Stimulated activated naive B cell treated with anti-CD40 and anti-IgM and Interleukin-4, amounts not matched to agents 10 μg/mL and 1 μg/mL and 100 μg/mL, for 72 hours (primary cell): ENCODE results near the gene SETD3.

ENCODE experiments used
- ATAC-seq, 2 donors: fragments of 150-1000 bp; cut with Tn5 transposase; replicated peaks; 2 replicates each; pipeline ENCODE4 v1.10.0; 2021; ENCODE audit warnings: moderate library complexity in 1 of 2
- DNase-seq: peaks from one replicate; pipeline ENCODE4 v3.0.0; 2021
- H3K27ac Mint-ChIP-seq: one replicate; pipeline ENCODE4 v1.8.0; 2022; ENCODE audit warnings: mild to moderate bottlenecking, mixed read lengths
- H3K27me3 Mint-ChIP-seq, 2 donors: one replicate each; pipeline ENCODE4 v1.8.0; 2022; ENCODE audit warnings: mixed read lengths in 2 of 2
- H3K36me3 Mint-ChIP-seq, 2 donors: one replicate each; pipeline ENCODE4 v1.8.0; 2022; ENCODE audit warnings: mixed read lengths in 2 of 2, mild to moderate bottlenecking in 1 of 2
- H3K4me1 Mint-ChIP-seq, 2 donors: one replicate each; pipeline ENCODE4 v1.8.0; 2022; ENCODE audit warnings: mixed read lengths in 2 of 2, mild to moderate bottlenecking in 1 of 2
- H3K4me3 Mint-ChIP-seq, 2 donors: one replicate each; pipeline ENCODE4 v1.8.0; 2022; ENCODE audit warnings: mild to moderate bottlenecking in 2 of 2, mixed read lengths in 2 of 2, moderate library complexity in 1 of 2
- H3K9me3 Mint-ChIP-seq, 2 donors: one replicate each; pipeline ENCODE4 v1.8.0; 2022; ENCODE audit warnings: mixed read lengths in 2 of 2, mild to moderate bottlenecking in 1 of 2

The SETD3 gene

GRCh38 chr14:99441918-99442317 is 38.7 kb downstream of the SETD3 start:
- no peak for DNase-seq
- peaks cover 45 to 71% of the 10 kb centered on the region in 2 donors for H3K36me3 Mint-ChIP-seq
- no peaks in the 10 kb centered on the region for H3K27me3 Mint-ChIP-seq
- ATAC-seq: peak; percentile 77 to 91
- peaks cover 25 to 28% of the 10 kb centered on the region in 2 donors for H3K4me1 Mint-ChIP-seq
- no peak overlapping the region for H3K4me3 Mint-ChIP-seq
- peaks cover 0 to 3% of the 10 kb centered on the region in 2 donors for H3K9me3 Mint-ChIP-seq
- peak overlapping the region; percentile 63 for H3K27ac Mint-ChIP-seq

DNA sequence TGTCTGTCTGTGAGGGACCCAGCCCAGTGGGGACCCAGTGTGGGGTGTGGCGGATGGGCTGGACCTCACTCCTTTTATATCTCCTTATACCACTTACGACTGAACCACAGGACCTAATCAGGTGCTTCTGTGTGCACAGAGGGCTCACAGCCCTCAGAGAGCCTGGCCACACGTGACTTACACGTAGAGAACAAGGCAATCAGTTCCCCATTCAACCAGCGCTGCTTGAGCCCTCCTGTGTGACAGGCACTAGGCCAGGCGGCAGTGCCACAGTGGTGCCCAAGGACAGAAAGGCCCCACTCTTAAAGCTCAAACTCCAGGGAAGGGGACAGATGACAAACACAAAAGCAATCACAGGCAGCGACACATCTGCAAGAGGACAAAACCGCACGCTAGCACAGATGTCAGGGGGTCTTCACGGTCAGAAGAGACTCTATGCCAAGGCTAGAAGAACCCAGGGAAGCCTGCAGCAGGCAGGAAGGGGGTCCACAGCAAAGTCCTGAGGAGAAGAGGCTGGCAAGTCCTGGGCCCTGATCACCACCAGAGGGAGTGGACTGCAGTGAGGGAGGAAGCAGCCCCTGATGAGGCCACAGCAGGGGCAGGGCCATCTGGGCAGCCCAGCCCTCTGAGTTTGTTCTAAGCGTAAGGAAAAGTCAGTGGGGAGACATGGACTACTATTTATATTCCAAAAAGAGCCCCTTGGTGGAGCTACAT is 39.3 kb downstream of the SETD3 start:
- peak overlapping the region in 1 of 2 donors; percentile 49 for H3K4me3 Mint-ChIP-seq
- ATAC-seq (peak in 1 of 2 donors; percentile 62), DNase-seq (no peak)
- H3K4me1 Mint-ChIP-seq: peaks cover 28 to 31% of the 10 kb centered on the region in 2 donors
- H3K9me3 Mint-ChIP-seq: peaks cover 0 to 3% of the 10 kb centered on the region in 2 donors
- no peaks in the 10 kb centered on the region for H3K27me3 Mint-ChIP-seq
- peaks cover 44 to 70% of the 10 kb centered on the region in 2 donors for H3K36me3 Mint-ChIP-seq
- H3K27ac Mint-ChIP-seq: peak overlapping the region; percentile 68

- peaks cover 0 to 3% of the 10 kb centered on the region in 2 donors for H3K9me3 Mint-ChIP-seq
- H3K4me3 Mint-ChIP-seq: no peak overlapping the region
- peaks cover 32 to 34% of the 10 kb centered on the region in 2 donors for H3K4me1 Mint-ChIP-seq
- ATAC-seq (no peak), DNase-seq (no peak)
- H3K27me3 Mint-ChIP-seq: no peaks in the 10 kb centered on the region
- no peak overlapping the region for H3K27ac Mint-ChIP-seq
- peaks cover 47 to 74% of the 10 kb centered on the region in 2 donors for H3K36me3 Mint-ChIP-seq
Observed at GRCh38 chr14:99440278-99440677, 40.4 kb downstream of the SETD3 start.

DNA sequence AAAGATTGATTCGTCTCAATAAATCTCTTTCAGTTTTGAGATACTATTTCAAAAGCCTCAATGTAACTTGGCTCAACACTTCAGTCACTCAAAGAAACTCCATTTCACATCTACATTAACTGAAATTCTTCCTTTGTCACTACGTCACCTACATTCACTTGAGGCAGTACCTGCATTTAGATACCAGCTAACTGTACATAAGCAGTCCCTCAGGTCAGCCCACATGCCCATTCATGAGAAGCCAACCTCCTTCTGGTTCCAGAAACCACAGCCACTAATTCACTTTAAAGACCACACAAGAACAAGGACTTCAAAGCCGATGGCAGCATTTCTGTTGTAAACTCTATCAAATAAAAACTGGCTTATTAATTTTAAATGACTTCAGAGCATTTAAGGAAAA is 43.0 kb downstream of the SETD3 start:
- Mint-ChIP-seq H3K4me1 (peaks cover 32 to 33% of the 10 kb centered on the region in 2 donors), H3K9me3 (peaks cover 0 to 3% of the 10 kb centered on the region in 2 donors), H3K4me3 (no peak overlapping the region), H3K36me3 (peaks cover 56 to 73% of the 10 kb centered on the region in 2 donors), H3K27ac (no peak overlapping the region), H3K27me3 (no peaks in the 10 kb centered on the region)
- ATAC-seq (no peak), DNase-seq (no peak)

DNA sequence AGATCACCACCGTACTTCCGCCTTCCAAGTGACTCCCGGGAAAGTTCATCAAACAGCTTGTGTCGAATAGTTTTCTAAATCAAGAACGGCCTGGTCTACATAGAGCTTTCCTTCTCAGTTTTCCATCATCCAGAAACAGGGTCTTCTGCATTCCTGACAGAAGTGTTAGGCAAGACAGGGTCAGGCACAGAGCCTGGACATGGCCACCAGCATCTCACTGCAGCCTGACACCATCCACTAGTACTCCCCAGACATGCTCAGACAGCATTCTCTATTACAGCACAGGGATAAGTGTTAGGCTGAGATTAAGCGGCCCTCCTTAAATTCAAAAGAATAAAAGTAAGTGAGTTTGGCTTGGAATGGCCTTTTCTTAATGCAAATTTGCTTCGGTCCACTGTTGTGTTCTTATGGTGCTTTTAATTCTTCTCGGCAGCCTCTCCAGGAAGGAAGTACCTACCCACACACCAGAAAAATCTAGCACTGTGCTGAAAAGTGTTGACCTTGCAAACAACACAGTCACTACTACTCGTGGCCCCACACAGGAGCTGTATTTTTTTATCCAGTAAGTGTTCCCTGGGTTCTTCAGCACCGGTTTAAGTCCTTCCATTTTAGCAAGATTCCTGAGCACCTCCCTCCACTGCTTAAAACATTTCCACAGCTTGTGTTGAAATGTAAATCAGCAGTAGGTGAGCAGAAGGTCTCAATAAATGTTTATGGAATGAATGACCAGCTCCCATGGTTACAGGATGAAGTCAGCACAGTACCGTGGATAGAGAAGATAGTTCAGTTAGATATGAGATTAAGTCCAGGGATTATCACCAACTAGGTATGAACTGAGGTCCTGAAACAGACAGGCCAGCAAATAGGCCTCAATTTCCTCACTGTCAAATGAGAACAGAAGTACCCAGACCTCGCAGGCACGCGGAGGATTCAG is 44.1 kb downstream of the SETD3 start:
- H3K27me3 Mint-ChIP-seq: no peaks in the 10 kb centered on the region
- H3K4me1 Mint-ChIP-seq: peaks cover 21 to 23% of the 10 kb centered on the region in 2 donors
- no peak for DNase-seq
- peak overlapping the region; percentile 21 for H3K27ac Mint-ChIP-seq
- no peaks in the 10 kb centered on the region for H3K9me3 Mint-ChIP-seq
- H3K36me3 Mint-ChIP-seq: peaks cover 48 to 66% of the 10 kb centered on the region in 2 donors
- no peak overlapping the region for H3K4me3 Mint-ChIP-seq
- no peak for ATAC-seq

DNA sequence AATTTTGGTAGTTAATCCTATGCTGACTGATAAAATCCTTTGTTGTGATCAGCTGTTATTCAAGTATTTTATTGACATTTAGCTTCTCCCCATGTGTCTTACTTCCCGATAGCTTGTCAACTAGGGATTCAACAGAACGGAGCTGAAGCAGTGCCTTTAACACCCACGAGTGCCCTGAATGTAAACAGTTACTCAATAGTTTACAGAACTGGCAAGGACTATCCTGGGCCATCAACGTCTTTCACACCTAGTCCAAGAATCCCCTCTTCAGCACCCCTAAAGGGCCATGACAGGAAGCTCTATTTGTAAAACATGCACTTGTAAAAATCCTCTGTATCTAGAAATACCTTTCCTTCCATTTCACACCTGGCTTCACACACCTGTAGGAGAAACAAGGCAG is 45.3 kb downstream of the SETD3 start:
- peaks cover 41 to 65% of the 10 kb centered on the region in 2 donors for H3K36me3 Mint-ChIP-seq
- no peaks in the 10 kb centered on the region for H3K27me3 Mint-ChIP-seq
- no peak overlapping the region for H3K27ac Mint-ChIP-seq
- H3K4me1 Mint-ChIP-seq: peaks cover 25 to 26% of the 10 kb centered on the region in 2 donors
- DNase-seq (no peak), ATAC-seq (no peak)
- H3K9me3 Mint-ChIP-seq: no peaks in the 10 kb centered on the region
- no peak overlapping the region for H3K4me3 Mint-ChIP-seq

DNA sequence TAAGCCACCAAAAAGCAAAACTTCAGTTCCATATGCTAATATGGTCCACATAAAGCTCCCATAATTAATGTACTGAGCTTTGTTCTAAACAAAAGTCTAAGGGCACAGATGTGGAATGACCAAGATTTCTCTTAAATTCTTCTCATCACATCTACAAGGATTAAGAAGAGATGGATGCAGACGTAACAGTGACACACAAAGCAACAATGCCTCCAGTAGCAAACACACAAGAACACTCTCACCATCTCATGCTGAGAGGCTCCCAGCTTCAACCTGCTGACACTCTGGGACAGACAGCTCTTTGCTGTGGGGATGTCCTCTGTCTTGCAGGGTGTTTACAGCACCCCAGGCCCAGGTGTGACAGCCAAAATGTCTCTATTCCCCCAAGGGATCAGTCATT is 48.2 kb downstream of the SETD3 start:
- H3K27ac Mint-ChIP-seq: no peak overlapping the region
- ATAC-seq (no peak), DNase-seq (no peak)
- H3K36me3 Mint-ChIP-seq: peaks cover 52 to 70% of the 10 kb centered on the region in 2 donors
- no peaks in the 10 kb centered on the region for H3K27me3 Mint-ChIP-seq
- H3K4me1 Mint-ChIP-seq: peaks cover 29 to 40% of the 10 kb centered on the region in 2 donors
- H3K4me3 Mint-ChIP-seq: no peak overlapping the region
- peaks cover 10% of the 10 kb centered on the region in 2 donors for H3K9me3 Mint-ChIP-seq

GRCh38 chr14:99431986-99432385 is 48.7 kb downstream of the SETD3 start:
- ATAC-seq: no peak
- Mint-ChIP-seq H3K9me3 (peaks cover 10% of the 10 kb centered on the region in 2 donors), H3K4me3 (no peak overlapping the region), H3K27me3 (no peaks in the 10 kb centered on the region), H3K27ac (no peak overlapping the region), H3K36me3 (peaks cover 48 to 66% of the 10 kb centered on the region in 2 donors), H3K4me1 (peaks cover 25 to 35% of the 10 kb centered on the region in 2 donors)
- no peak for DNase-seq

- Mint-ChIP-seq H3K36me3 (peaks cover 47 to 58% of the 10 kb centered on the region in 2 donors), H3K27me3 (no peaks in the 10 kb centered on the region), H3K4me1 (peaks cover 26 to 35% of the 10 kb centered on the region in 2 donors), H3K27ac (no peak overlapping the region), H3K4me3 (no peak overlapping the region), H3K9me3 (peaks cover 10% of the 10 kb centered on the region in 2 donors)
- peak; percentile 18 for DNase-seq
- peak; percentile 85 to 87 for ATAC-seq
Observed at GRCh38 chr14:99430491-99430890, 50.2 kb downstream of the SETD3 start.

DNA sequence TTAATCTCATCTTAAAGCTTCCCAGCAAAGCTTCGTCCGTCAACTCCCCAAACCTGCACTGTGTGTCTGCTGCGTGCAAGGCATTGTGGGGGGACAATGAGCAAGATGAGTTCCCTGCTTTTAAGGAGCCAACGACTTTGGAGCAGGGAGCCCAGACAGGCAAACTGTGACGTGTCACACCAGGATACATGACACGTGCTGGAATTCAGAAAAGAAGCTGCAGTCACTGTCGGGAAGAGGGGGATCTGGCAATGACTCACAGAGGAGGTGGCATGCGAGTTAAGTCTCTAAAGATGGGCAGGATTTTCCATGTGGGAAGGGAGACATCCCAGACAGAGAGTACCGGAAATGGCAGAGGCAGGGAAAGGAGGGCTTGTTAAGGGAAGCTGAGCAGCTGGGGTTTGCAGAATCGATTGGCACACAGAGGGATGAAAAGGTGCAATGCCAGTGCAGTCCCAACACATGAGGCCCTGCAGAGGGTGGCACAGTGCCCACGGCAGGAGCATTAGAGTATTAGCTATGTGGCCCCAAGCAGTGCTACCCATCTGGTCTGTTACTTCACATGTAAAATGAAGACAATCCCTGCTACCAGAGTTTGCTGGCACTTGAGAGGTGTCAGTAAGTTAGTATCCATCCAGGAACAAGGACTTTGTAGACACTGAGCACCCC is 52.9 kb downstream of the SETD3 start:
- ATAC-seq (no peak), DNase-seq (no peak)
- Mint-ChIP-seq H3K27ac (peak overlapping the region; percentile 28), H3K36me3 (peaks cover 38 to 55% of the 10 kb centered on the region in 2 donors), H3K4me3 (no peak overlapping the region), H3K9me3 (peaks cover 10% of the 10 kb centered on the region in 2 donors), H3K27me3 (no peaks in the 10 kb centered on the region), H3K4me1 (peaks cover 39 to 51% of the 10 kb centered on the region in 2 donors)

GRCh38 chr14:99426813-99427346 is 53.8 kb downstream of the SETD3 start:
- H3K9me3 Mint-ChIP-seq: peaks cover 10% of the 10 kb centered on the region in 2 donors
- H3K36me3 Mint-ChIP-seq: peaks cover 38 to 59% of the 10 kb centered on the region in 2 donors
- H3K4me3 Mint-ChIP-seq: no peak overlapping the region
- no peaks in the 10 kb centered on the region for H3K27me3 Mint-ChIP-seq
- no peak overlapping the region for H3K27ac Mint-ChIP-seq
- ATAC-seq: no peak
- DNase-seq: no peak
- H3K4me1 Mint-ChIP-seq: peaks cover 39 to 51% of the 10 kb centered on the region in 2 donors

- no peak overlapping the region for H3K4me3 Mint-ChIP-seq
- no peak overlapping the region for H3K27ac Mint-ChIP-seq
- no peaks in the 10 kb centered on the region for H3K27me3 Mint-ChIP-seq
- DNase-seq: no peak
- H3K4me1 Mint-ChIP-seq: peaks cover 39 to 51% of the 10 kb centered on the region in 2 donors
- no peak for ATAC-seq
- peaks cover 35 to 55% of the 10 kb centered on the region in 2 donors for H3K36me3 Mint-ChIP-seq
- peaks cover 10% of the 10 kb centered on the region in 2 donors for H3K9me3 Mint-ChIP-seq
Observed at GRCh38 chr14:99426265-99426664, 54.4 kb downstream of the SETD3 start.

GRCh38 chr14:99425272-99425681 is 55.4 kb downstream of the SETD3 start:
- Mint-ChIP-seq H3K27ac (no peak overlapping the region), H3K27me3 (no peaks in the 10 kb centered on the region), H3K36me3 (peaks cover 33 to 48% of the 10 kb centered on the region in 2 donors), H3K4me3 (no peak overlapping the region), H3K4me1 (peaks cover 31 to 44% of the 10 kb centered on the region in 2 donors), H3K9me3 (peaks cover 10% of the 10 kb centered on the region in 2 donors)
- DNase-seq (no peak), ATAC-seq (no peak)
